Activated CD4-positive, alpha-beta T cell treated with anti-CD3 and anti-CD28 coated beads for 1 hour (primary cell): ENCODE data around the gene SLC22A6.

Experiments used
- DNase-seq: peaks from one replicate; pipeline ENCODE4 v3.0.0-alpha.2; 2020

SLC22A6 gene

GRCh38 chr11:62930157-62930556 is 54.6 kb downstream of the SLC22A6 start:
- no peak for DNase-seq

- no peak for DNase-seq
Measured at GRCh38 chr11:62928011-62928410, 56.8 kb downstream of the SLC22A6 start.

- no peak for DNase-seq
Measured at GRCh38 chr11:62926680-62927455, 57.9 kb downstream of the SLC22A6 start.
